H9 (cell line): ENCODE measurements around the gene SPATA31D4. TPM values are rescaled to one million over a fixed set of nuclear protein-coding genes. Genes with fewer than 3 reads are reported as not detected.

ENCODE experiments used
- DNase-seq: peaks from one replicate; pipeline ENCODE4 v3.0.0-alpha.2; 2017
- H2AFZ ChIP-seq: one replicate; pipeline ENCODE4 v1.6.1; 2013; ENCODE audit warnings: mild to moderate bottlenecking, low read length, control low read depth, moderate library complexity
- H2AK5ac ChIP-seq: 2 replicates; pipeline ENCODE4 v1.6.1; 2013; ENCODE audit warnings: low read length, control low read depth, mixed read lengths; ENCODE audit not compliant: insufficient read length
- H2BK120ac ChIP-seq: one replicate; pipeline ENCODE4 v1.6.1; 2013; ENCODE audit warnings: low read depth, mild to moderate bottlenecking, low read length, control low read depth, inconsistent platforms; ENCODE audit not compliant: poor library complexity, severe bottlenecking
- H2BK12ac ChIP-seq: 2 replicates; pipeline ENCODE4 v1.6.1; 2013; ENCODE audit warnings: low read length, control low read depth, mixed read lengths, low read depth; ENCODE audit not compliant: insufficient read length
- H2BK15ac ChIP-seq: 2 replicates; pipeline ENCODE4 v1.6.1; 2013; ENCODE audit warnings: low read depth, low read length, control low read depth
- H2BK20ac ChIP-seq: one replicate; pipeline ENCODE4 v1.6.1; 2013; ENCODE audit warnings: low read depth, mild to moderate bottlenecking, low read length, control low read depth, inconsistent platforms; ENCODE audit not compliant: poor library complexity, severe bottlenecking
- H2BK5ac ChIP-seq: 2 replicates; pipeline ENCODE4 v1.6.1; 2013; ENCODE audit warnings: low read length, control low read depth, mixed read lengths; ENCODE audit not compliant: insufficient read length
- H3K14ac ChIP-seq: 2 replicates; pipeline ENCODE4 v1.6.1; 2013; ENCODE audit warnings: low read length, control low read depth; ENCODE audit not compliant: insufficient read depth
- H3K18ac ChIP-seq: 2 replicates; pipeline ENCODE4 v1.6.1; 2013; ENCODE audit warnings: low read depth, mild to moderate bottlenecking, mixed read lengths, low read length, control low read depth; ENCODE audit not compliant: insufficient read length
- H3K23ac ChIP-seq: 2 replicates; pipeline ENCODE4 v1.6.1; 2013; ENCODE audit warnings: low read length, control low read depth, mixed read lengths, low read depth; ENCODE audit not compliant: insufficient read length
- H3K23me2 ChIP-seq: 2 replicates; pipeline ENCODE4 v1.6.1; 2013; ENCODE audit warnings: low read depth, mild to moderate bottlenecking, mixed read lengths, low read length, control low read depth; ENCODE audit not compliant: insufficient read length, poor library complexity, severe bottlenecking
- H3K27ac ChIP-seq: 2 replicates; pipeline ENCODE4 v1.5.1; 2013; ENCODE audit warnings: low read length, control low read depth, mixed read lengths, low read depth; ENCODE audit not compliant: insufficient read length
- H3K27me3 ChIP-seq: 2 replicates; pipeline ENCODE4 v1.6.1; 2013; ENCODE audit warnings: low read length, control low read depth, inconsistent platforms; ENCODE audit not compliant: insufficient read depth
- H3K4ac ChIP-seq: 2 replicates; pipeline ENCODE4 v1.6.1; 2013; ENCODE audit warnings: low read depth, mild to moderate bottlenecking, control low read depth, inconsistent platforms, low read length, moderate library complexity
- H3K4me1 ChIP-seq: 2 replicates; pipeline ENCODE4 v1.6.1; 2013; ENCODE audit warnings: low read length, control low read depth, inconsistent platforms; ENCODE audit not compliant: insufficient read depth
- H3K4me2 ChIP-seq: 2 replicates; pipeline ENCODE4 v1.6.1; 2013; ENCODE audit warnings: low read length, control low read depth, mixed read lengths; ENCODE audit not compliant: insufficient read length, insufficient read depth
- H3K56ac ChIP-seq: 2 replicates; pipeline ENCODE4 v1.6.1; 2013; ENCODE audit warnings: low read depth, mild to moderate bottlenecking, mixed read lengths, low read length, control low read depth; ENCODE audit not compliant: insufficient read length
- H3K79me1 ChIP-seq: 2 replicates; pipeline ENCODE4 v1.6.1; 2013; ENCODE audit warnings: low read depth, mild to moderate bottlenecking, moderate library complexity, low read length, control low read depth, inconsistent platforms; ENCODE audit not compliant: insufficient read depth, poor library complexity, severe bottlenecking
- H3K79me2 ChIP-seq: 2 replicates; pipeline ENCODE4 v1.6.1; 2013; ENCODE audit warnings: low read length, control low read depth, inconsistent platforms; ENCODE audit not compliant: insufficient read depth
- H3K9ac ChIP-seq: 2 replicates; pipeline ENCODE4 v1.6.1; 2013; ENCODE audit warnings: low read length, control low read depth, mixed read lengths; ENCODE audit not compliant: insufficient read length; ENCODE audit errors: extremely low read depth
- H3K9me3 ChIP-seq: one replicate; pipeline ENCODE4 v1.6.1; 2013; ENCODE audit warnings: low read depth, low read length, inconsistent platforms; ENCODE audit not compliant: control insufficient read depth
- H3T11ph ChIP-seq: one replicate; pipeline ENCODE4 v1.6.1; 2013; ENCODE audit warnings: mild to moderate bottlenecking, low read length, control low read depth, inconsistent platforms
- H4K20me1 ChIP-seq: one replicate; pipeline ENCODE4 v1.6.1; 2013; ENCODE audit not compliant: control insufficient read depth, insufficient read length, insufficient read depth
- H4K5ac ChIP-seq: 2 replicates; pipeline ENCODE4 v1.6.1; 2013; ENCODE audit warnings: low read depth, mild to moderate bottlenecking, mixed read lengths, low read length, control low read depth; ENCODE audit not compliant: insufficient read length
- H4K8ac ChIP-seq: replicated peaks from 2 replicates; pipeline ENCODE4 v1.6.1; 2013; ENCODE audit warnings: low read length, control low read depth, mixed read lengths, low read depth; ENCODE audit not compliant: insufficient read length
- H4K91ac ChIP-seq: 2 replicates; pipeline ENCODE4 v1.6.1; 2013; ENCODE audit warnings: low read depth, mild to moderate bottlenecking, moderate library complexity, mixed read lengths, low read length, control low read depth; ENCODE audit not compliant: insufficient read length
- H3K27ac Mint-ChIP-seq, 3 experiments: 2 replicates in 2 of 3; 3 replicates in 1 of 3; pipeline ENCODE4 v1.8.0; 2020 to 2021; ENCODE audit warnings: mixed read lengths in 3 of 3, mild to moderate bottlenecking in 1 of 3, moderate library complexity in 1 of 3
- H3K27me3 Mint-ChIP-seq: 2 replicates; pipeline ENCODE4 v1.8.0; 2021; ENCODE audit warnings: low read depth, mild to moderate bottlenecking, moderate library complexity, mixed read lengths
- H3K36me3 Mint-ChIP-seq, 3 experiments: 2 replicates in 2 of 3; 3 replicates in 1 of 3; pipeline ENCODE4 v1.8.0; 2020 to 2021; ENCODE audit warnings: low read depth in 3 of 3, mixed read lengths in 3 of 3; ENCODE audit not compliant: insufficient read depth in 1 of 3
- H3K4me1 Mint-ChIP-seq, 2 experiments: 2 replicates each; pipeline ENCODE4 v1.8.0; 2020; ENCODE audit warnings: mixed read lengths in 2 of 2
- H3K4me3 Mint-ChIP-seq, 2 experiments: 2 replicates in 1 of 2; 3 replicates in 1 of 2; pipeline ENCODE4 v1.8.0; 2020 to 2021; ENCODE audit warnings: mild to moderate bottlenecking in 2 of 2, mixed read lengths in 2 of 2, moderate library complexity in 1 of 2
- H3K9me3 Mint-ChIP-seq, 2 experiments: 2 replicates in 1 of 2; 3 replicates in 1 of 2; pipeline ENCODE4 v1.8.0; 2020; ENCODE audit warnings: mild to moderate bottlenecking in 2 of 2, mixed read lengths in 2 of 2, moderate library complexity in 1 of 2
- WGBS: extraction: QIAGEN DNeasy Blood & Tissue Kit; methylation state at CpG from one replicate; pipeline ENCODE4 v1.1.7; 2013; ENCODE audit warnings: missing lambda C conversion rate, low lambda C conversion rate, mixed read lengths; ENCODE audit not compliant: insufficient read length; ENCODE audit errors: extremely low coverage; 5-methylcytosine and 5-hydroxymethylcytosine counted together
- total RNA-seq: library from RNA; stranded (reverse); gene quantifications from 2 replicates; pipeline ENCODE4 v1.2.1, GENCODE V29; 2021
- TF ChIP-seq, protein P1 (sequence below): fragments of 200-600 bp; sonication (generic); conservative IDR thresholded peaks from 3 replicates; pipeline ENCODE4 v1.8.0; 2021; ENCODE audit warnings: antibody characterized with exemption, mild to moderate bottlenecking

The SPATA31D4 gene
- total RNA-seq, 1 experiment from 2014 or later: not detected

DNA sequence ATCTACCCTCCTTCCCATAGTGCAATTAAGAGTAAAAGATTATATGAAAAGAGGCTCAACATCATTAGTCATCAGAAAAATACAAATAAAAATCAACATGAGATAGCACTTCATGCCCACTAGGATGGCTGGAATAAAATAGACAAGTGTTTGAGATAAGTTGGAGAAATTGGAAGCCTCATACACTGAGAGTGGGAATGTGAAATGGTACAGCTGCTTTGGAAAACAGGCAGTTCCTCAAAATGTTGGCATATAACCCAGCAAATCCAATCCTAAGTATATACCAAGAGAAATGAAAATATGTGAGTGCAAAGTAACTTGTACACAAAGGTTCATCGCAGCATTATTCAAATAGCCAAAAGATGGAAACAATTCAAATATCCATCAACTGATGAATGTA, 24.9 kb downstream of the SPATA31D4 start:
- Histone ChIP-seq H3K23me2 (no peaks in the 10 kb centered on the region), H3K14ac (no peak overlapping the region), H3K9ac (no peak overlapping the region), H2BK12ac (no peak overlapping the region), H3K4me2 (no peak overlapping the region), H3K4ac (no peak overlapping the region), H3K27ac (no peak overlapping the region), H4K8ac (no peak overlapping the region), H3K79me1 (no peaks in the 10 kb centered on the region), H2AFZ (no peak overlapping the region), H3K56ac (no peak overlapping the region), H2BK20ac (no peak overlapping the region), H3K79me2 (no peaks in the 10 kb centered on the region), H4K20me1 (no peaks in the 10 kb centered on the region), H2BK15ac (no peak overlapping the region), H2AK5ac (no peak overlapping the region), H3K18ac (no peak overlapping the region), H4K91ac (no peak overlapping the region), H3T11ph (no peak overlapping the region), H3K9me3 (peaks cover 7% of the 10 kb centered on the region), H2BK120ac (no peak overlapping the region), H2BK5ac (no peak overlapping the region), H3K4me1 (no peaks in the 10 kb centered on the region), H4K5ac (no peak overlapping the region), H3K27me3 (no peaks in the 10 kb centered on the region), H3K23ac (no peak overlapping the region)
- peaks cover 17 to 29% (median 26%) of the 10 kb centered on the region in 3 experiments for H3K36me3 Mint-ChIP-seq
- no peaks in the 10 kb centered on the region for H3K4me1 Mint-ChIP-seq
- H3K9me3 Mint-ChIP-seq: peaks cover 32 to 36% of the 10 kb centered on the region in 2 experiments
- no peak overlapping the region for H3K4me3 Mint-ChIP-seq
- H3K27ac Mint-ChIP-seq: no peak overlapping the region
- TF ChIP-seq, protein P1, sequence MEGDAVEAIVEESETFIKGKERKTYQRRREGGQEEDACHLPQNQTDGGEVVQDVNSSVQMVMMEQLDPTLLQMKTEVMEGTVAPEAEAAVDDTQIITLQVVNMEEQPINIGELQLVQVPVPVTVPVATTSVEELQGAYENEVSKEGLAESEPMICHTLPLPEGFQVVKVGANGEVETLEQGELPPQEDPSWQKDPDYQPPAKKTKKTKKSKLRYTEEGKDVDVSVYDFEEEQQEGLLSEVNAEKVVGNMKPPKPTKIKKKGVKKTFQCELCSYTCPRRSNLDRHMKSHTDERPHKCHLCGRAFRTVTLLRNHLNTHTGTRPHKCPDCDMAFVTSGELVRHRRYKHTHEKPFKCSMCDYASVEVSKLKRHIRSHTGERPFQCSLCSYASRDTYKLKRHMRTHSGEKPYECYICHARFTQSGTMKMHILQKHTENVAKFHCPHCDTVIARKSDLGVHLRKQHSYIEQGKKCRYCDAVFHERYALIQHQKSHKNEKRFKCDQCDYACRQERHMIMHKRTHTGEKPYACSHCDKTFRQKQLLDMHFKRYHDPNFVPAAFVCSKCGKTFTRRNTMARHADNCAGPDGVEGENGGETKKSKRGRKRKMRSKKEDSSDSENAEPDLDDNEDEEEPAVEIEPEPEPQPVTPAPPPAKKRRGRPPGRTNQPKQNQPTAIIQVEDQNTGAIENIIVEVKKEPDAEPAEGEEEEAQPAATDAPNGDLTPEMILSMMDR: no peak
- no CpG with 5 or more reads among the region's 1 CpG for WGBS
- no peak for DNase-seq
- H3K27me3 Mint-ChIP-seq: peaks cover 6% of the 10 kb centered on the region; the same call in 1 of the 2 replicates
